ENCODE measurements around the gene ID1. TPM values are rescaled to one million over a fixed set of nuclear protein-coding genes. Genes with fewer than 3 reads are reported as not detected.

The ID1 gene
- polyA plus RNA-seq, 2 of the 4 experiments (the other 2 are of a cell fraction): 237 to 432 TPM

DNA sequence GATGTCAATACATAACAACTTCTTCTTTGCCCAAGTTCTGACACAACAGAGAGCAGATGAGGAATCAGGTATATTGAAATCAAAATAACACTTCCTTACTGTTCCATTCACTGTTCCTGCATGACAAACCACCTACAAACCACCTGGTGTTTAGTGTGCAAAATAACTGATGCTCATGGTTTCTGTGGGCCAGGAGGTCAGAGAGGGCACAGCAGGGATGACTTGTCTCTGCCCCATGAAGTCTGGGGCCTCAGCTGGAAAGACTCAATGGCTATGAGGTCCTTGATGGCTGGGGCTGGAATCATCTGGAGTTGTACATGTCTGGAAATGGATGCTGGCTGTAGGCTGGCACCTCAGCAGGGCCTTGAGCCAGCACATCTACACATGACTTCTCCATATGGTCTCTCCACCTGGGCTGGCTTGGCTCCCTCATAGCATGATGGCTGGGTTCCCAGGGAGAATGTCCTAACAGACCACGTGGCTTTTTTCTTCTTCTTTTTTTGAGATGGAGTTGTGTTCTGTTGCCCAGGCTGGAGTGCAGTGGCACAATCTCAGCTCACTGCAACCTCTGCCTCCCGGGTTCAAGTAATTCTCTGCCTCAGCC lies 25.2 kb downstream of the ID1 start:
- FAIRE-seq: no peak
- no peak overlapping the region for H3K4me2 ChIP-seq
- no peaks in the 10 kb centered on the region for H3K9me3 ChIP-seq
- no peaks in the 10 kb centered on the region for H3K4me1 ChIP-seq
- TF ChIP-seq HEYL (CRISPR knock-in tag; IDR thresholded peaks at IDR 0.05) (no peak), SMC3 (IDR thresholded peaks at IDR 0.05) (no peak), REST (IDR thresholded peaks at IDR 0.05) (no peak), HOXA7 (CRISPR knock-in tag; IDR thresholded peaks at IDR 0.05) (no peak), ZC3H11A (IDR thresholded peaks at IDR 0.05) (no peak), TFCP2L1 (CRISPR knock-in tag; IDR thresholded peaks at IDR 0.05) (no peak), RCOR1 (IDR thresholded peaks at IDR 0.05; ENCODE audit: low read depth, low read length) (no peak), RARB (CRISPR knock-in tag; IDR thresholded peaks at IDR 0.05) (no peak)
- TF ChIP-seq, protein P1, sequence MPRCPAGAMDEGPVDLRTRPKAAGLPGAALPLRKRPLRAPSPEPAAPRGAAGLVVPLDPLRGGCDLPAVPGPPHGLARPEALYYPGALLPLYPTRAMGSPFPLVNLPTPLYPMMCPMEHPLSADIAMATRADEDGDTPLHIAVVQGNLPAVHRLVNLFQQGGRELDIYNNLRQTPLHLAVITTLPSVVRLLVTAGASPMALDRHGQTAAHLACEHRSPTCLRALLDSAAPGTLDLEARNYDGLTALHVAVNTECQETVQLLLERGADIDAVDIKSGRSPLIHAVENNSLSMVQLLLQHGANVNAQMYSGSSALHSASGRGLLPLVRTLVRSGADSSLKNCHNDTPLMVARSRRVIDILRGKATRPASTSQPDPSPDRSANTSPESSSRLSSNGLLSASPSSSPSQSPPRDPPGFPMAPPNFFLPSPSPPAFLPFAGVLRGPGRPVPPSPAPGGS (IDR thresholded peaks at IDR 0.05): no peak
- TF ChIP-seq, protein P2, sequence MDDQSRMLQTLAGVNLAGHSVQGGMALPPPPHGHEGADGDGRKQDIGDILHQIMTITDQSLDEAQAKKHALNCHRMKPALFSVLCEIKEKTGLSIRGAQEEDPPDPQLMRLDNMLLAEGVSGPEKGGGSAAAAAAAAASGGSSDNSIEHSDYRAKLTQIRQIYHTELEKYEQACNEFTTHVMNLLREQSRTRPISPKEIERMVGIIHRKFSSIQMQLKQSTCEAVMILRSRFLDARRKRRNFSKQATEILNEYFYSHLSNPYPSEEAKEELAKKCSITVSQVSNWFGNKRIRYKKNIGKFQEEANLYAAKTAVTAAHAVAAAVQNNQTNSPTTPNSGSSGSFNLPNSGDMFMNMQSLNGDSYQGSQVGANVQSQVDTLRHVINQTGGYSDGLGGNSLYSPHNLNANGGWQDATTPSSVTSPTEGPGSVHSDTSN (IDR thresholded peaks at IDR 0.05): no peak
- no peak overlapping the region for H3K27ac ChIP-seq
- DNase-seq (ENCODE audit: low read depth in 1 of 2, low spot score in 1 of 2): no peak
- no peak for ATAC-seq
- 60% methylated on average over 2 of the region's 2 CpGs for WGBS (ENCODE audit: missing lambda C conversion rate)
- ChIA-PET CTCF (interaction anchor here (0.6 to 5.4 kb wide), 6 partner anchors 17 to 94 kb away, joined by 3 to 44 read pairs (median 5); no protein-coding TSS in a partner anchor), POLR2A (no interaction called here)
- H3K4me3 ChIP-seq: no peak overlapping the region

DNA sequence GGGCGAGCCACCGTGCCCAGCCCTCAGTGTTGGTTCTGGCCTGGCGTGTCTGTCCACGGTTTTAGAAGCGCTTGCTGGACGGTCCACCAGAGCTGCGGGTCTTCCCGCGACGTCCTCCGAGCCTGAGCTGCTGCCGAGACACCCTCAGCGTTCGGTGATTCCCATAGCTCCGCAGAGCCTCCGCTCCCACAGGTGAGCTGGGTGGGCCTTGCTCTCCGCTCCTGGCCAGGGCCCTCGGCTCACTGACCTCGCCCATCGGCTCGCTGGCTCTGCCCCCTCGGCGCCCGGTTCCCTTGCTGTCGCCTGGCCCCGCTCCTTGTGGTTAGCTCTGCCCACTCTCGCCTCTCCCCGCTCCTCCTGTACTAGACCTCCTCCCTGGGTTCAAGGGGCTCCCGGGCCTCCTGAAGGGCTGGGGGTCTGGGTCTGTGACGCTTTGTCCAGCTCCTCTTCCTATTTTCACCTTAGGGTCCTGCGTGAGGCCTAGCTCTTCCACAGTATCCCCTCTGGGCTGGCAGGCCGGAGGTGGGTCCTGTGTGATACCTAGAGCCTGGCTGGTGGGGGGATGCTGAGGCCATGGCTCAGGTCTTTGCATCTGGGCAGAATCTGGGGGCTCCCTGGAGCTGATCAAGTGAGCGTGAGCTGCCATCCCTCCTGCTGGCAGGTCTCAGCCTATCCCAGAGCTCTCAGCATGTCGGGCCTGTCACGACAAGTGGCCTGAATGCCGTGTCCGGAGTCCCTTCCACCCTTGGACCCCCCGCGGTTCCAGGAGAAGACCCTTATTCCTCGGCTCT lies 27.7 kb downstream of the ID1 start:
- DNase-seq (ENCODE audit: low read depth in 1 of 2, low spot score in 1 of 2): no peak
- ChIA-PET POLR2A (interaction anchor here (1.0 to 2.2 kb wide), 2 partner anchors 91 kb away, joined by 4 to 18 read pairs; no protein-coding TSS in a partner anchor), CTCF (interaction anchor here (1.2 to 14.5 kb wide), 23 partner anchors 7 to 111 kb away, joined by 3 to 197 read pairs (median 14); partner anchors contain the start of genes BCL2L1, ID1 and TPX2)
- no peak overlapping the region for H3K4me2 ChIP-seq
- 94% methylated on average over 40 of the region's 40 CpGs for WGBS (ENCODE audit: missing lambda C conversion rate)
- TF ChIP-seq, protein P1 (IDR thresholded peaks at IDR 0.05): no peak
- no peak for TF ChIP-seq RNF2 (IDR thresholded peaks at IDR 0.05; ENCODE audit: borderline replicate concordance, low read depth)
- no peak for TF ChIP-seq HEYL (CRISPR knock-in tag; IDR thresholded peaks at IDR 0.05)
- no peak for TF ChIP-seq NPAS2 (CRISPR knock-in tag; IDR thresholded peaks at IDR 0.05; ENCODE audit: borderline replicate concordance)
- no peak for TF ChIP-seq SREBF2 (IDR thresholded peaks at IDR 0.05)
- no peak for TF ChIP-seq POLR2A (IDR thresholded peaks at IDR 0.05; ENCODE audit: low read length)
- TF ChIP-seq, protein P3, sequence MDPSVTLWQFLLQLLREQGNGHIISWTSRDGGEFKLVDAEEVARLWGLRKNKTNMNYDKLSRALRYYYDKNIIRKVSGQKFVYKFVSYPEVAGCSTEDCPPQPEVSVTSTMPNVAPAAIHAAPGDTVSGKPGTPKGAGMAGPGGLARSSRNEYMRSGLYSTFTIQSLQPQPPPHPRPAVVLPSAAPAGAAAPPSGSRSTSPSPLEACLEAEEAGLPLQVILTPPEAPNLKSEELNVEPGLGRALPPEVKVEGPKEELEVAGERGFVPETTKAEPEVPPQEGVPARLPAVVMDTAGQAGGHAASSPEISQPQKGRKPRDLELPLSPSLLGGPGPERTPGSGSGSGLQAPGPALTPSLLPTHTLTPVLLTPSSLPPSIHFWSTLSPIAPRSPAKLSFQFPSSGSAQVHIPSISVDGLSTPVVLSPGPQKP (IDR thresholded peaks at IDR 0.05; ENCODE audit: low read depth, low read length): no peak
- no peak for TF ChIP-seq CBX2 (IDR thresholded peaks at IDR 0.05; ENCODE audit: borderline replicate concordance, low read depth)
- TF ChIP-seq RCOR1 (IDR thresholded peaks at IDR 0.05; ENCODE audit: low read depth, low read length): no peak
- TF ChIP-seq CBX8 (IDR thresholded peaks at IDR 0.05): no peak
- TF ChIP-seq FOSB (CRISPR knock-in tag; IDR thresholded peaks at IDR 0.05): no peak
- TF ChIP-seq HOXA7 (CRISPR knock-in tag; IDR thresholded peaks at IDR 0.05): no peak
- TF ChIP-seq ZC3H11A (IDR thresholded peaks at IDR 0.05): no peak
- no peak for TF ChIP-seq CHD2 (IDR thresholded peaks at IDR 0.05; ENCODE audit: low read length, partially characterized antibody)
- TF ChIP-seq MAZ (IDR thresholded peaks at IDR 0.05; ENCODE audit: borderline replicate concordance, low read depth, low read length): no peak
- TF ChIP-seq TFCP2L1 (CRISPR knock-in tag; IDR thresholded peaks at IDR 0.05): no peak
- TF ChIP-seq HOXB5 (CRISPR knock-in tag; IDR thresholded peaks at IDR 0.05): no peak
- TF ChIP-seq, protein P4, sequence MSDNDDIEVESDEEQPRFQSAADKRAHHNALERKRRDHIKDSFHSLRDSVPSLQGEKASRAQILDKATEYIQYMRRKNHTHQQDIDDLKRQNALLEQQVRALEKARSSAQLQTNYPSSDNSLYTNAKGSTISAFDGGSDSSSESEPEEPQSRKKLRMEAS (IDR thresholded peaks at IDR 0.05): no peak
- H3K4me3 ChIP-seq: no peak overlapping the region
- no peak for FAIRE-seq
- no peaks in the 10 kb centered on the region for H3K4me1 ChIP-seq
- no peak; a peak in 1 of 6 replicates for ATAC-seq
- no peak overlapping the region; a peak in 1 of 6 replicates for H3K27ac ChIP-seq
- H3K9me3 ChIP-seq: no peaks in the 10 kb centered on the region

Data from A549 (cell line).